ENCODE data around the gene PSAPL1. TPM values are rescaled to one million over a fixed set of nuclear protein-coding genes. Genes with fewer than 3 reads are reported as not detected.

PSAPL1 gene
- total RNA-seq, 1 donor from 2014 or later: not detected

GRCh38 chr4:7428261-7429068 lies 6.3 kb downstream of the PSAPL1 start:
- no peak for TF ChIP-seq CTCF (conservative IDR thresholded peaks at IDR 0.05; ENCODE audit: low read depth, low read length)
- no peak overlapping the region for H3K4me3 ChIP-seq (ENCODE audit: low read depth, low read length)
- DNase-seq (ENCODE audit: low read depth): no peak

- H3K4me3 ChIP-seq (ENCODE audit: low read depth, low read length): no peak overlapping the region
- no peak for DNase-seq (ENCODE audit: low read depth)
- no peak for TF ChIP-seq CTCF (conservative IDR thresholded peaks at IDR 0.05; ENCODE audit: low read depth, low read length)
Observed at GRCh38 chr4:7427831-7428260, 6.9 kb downstream of the PSAPL1 start.

GRCh38 chr4:7427361-7427760 lies 7.4 kb downstream of the PSAPL1 start:
- H3K4me3 ChIP-seq (ENCODE audit: low read depth, low read length): no peak overlapping the region
- no peak for TF ChIP-seq CTCF (conservative IDR thresholded peaks at IDR 0.05; ENCODE audit: low read depth, low read length)
- DNase-seq (ENCODE audit: low read depth): no peak

- TF ChIP-seq CTCF (conservative IDR thresholded peaks at IDR 0.05; ENCODE audit: low read depth, low read length): no peak
- DNase-seq (ENCODE audit: low read depth): no peak
- no peak overlapping the region for H3K4me3 ChIP-seq (ENCODE audit: low read depth, low read length)
Observed at GRCh38 chr4:7426525-7427171, 8.1 kb downstream of the PSAPL1 start.

GRCh38 chr4:7425591-7426468 lies 8.9 kb downstream of the PSAPL1 start:
- no peak for DNase-seq (ENCODE audit: low read depth)
- H3K4me3 ChIP-seq (ENCODE audit: low read depth, low read length): no peak overlapping the region
- TF ChIP-seq CTCF (conservative IDR thresholded peaks at IDR 0.05; ENCODE audit: low read depth, low read length): no peak

- no peak for DNase-seq (ENCODE audit: low read depth)
- no peak overlapping the region for H3K4me3 ChIP-seq (ENCODE audit: low read depth, low read length)
- TF ChIP-seq CTCF (conservative IDR thresholded peaks at IDR 0.05; ENCODE audit: low read depth, low read length): no peak
Observed at GRCh38 chr4:7425124-7425523, 9.6 kb downstream of the PSAPL1 start.

All from epithelial cell of proximal tubule (primary cell).